HEK293 (cell line): ENCODE measurements around the gene CLDN16.

Experiments
- CTCF ChIA-PET: fragments of 350-600 bp; formaldehyde crosslinking; extraction: SDS; loops from one replicate; lab custom pipeline; 2021; ENCODE audit warnings: antibody characterized with exemption; lab: Yijun Ruan, JAX
- POLR2A ChIA-PET: fragments of 300-600 bp; formaldehyde crosslinking; extraction: SDS; loops from one replicate; lab custom pipeline; 2020; ENCODE audit warnings: antibody characterized with exemption, inconsistent platforms; lab: Yijun Ruan, JAX
- H3K27ac ChIP-seq: fragments of 200-500 bp; sonication (Bioruptor generic); 2 replicates; pipeline ENCODE4 v1.5.1; 2014; ENCODE audit warnings: low read depth, low read length, control low read depth, inconsistent platforms; ENCODE audit errors: extremely low read depth
- H3K36me3 ChIP-seq, 2 experiments: fragments of 200-500 bp in 1 of 2; sonication (Bioruptor generic) in 1 of 2; 1 replicate in 1 of 2; 2 replicates in 1 of 2; pipeline ENCODE4 v1.5.1; 2014 to 2017; ENCODE audit warnings: inconsistent platforms in 2 of 2, low read length in 2 of 2; ENCODE audit not compliant: control insufficient read depth in 2 of 2, insufficient read depth in 1 of 2
- H3K4me1 ChIP-seq: fragments of 200-500 bp; sonication (Bioruptor generic); 2 replicates; pipeline ENCODE4 v1.5.1; 2014; ENCODE audit warnings: mild to moderate bottlenecking, low read length, inconsistent platforms; ENCODE audit not compliant: control insufficient read depth, insufficient read depth
- H3K4me3 ChIP-seq: 2 replicates; pipeline ENCODE4 v1.5.1; 2011; ENCODE audit warnings: low read depth, mild to moderate bottlenecking, control low read depth, low read length, moderate library complexity
- H3K9me3 ChIP-seq: fragments of 200-500 bp; sonication (Bioruptor generic); 2 replicates; pipeline ENCODE4 v1.5.1; 2014; ENCODE audit warnings: low read depth, low read length, inconsistent platforms; ENCODE audit not compliant: control insufficient read depth, insufficient read depth
- BCL11B ChIP-seq: fragments of 450-650 bp; formaldehyde crosslinking; IDR thresholded peaks from 2 replicates; pipeline ENCODE4 v1.5.1; 2016; ENCODE audit warnings: low read depth, missing biosample characterization, missing genetic modification characterization
- KLF16 ChIP-seq: fragments of 450-650 bp; formaldehyde crosslinking; IDR thresholded peaks from 2 replicates; pipeline ENCODE4 v1.5.1; 2017; ENCODE audit warnings: missing biosample characterization, missing genetic modification characterization
- OSR2 ChIP-seq: fragments of 450-650 bp; formaldehyde crosslinking; IDR thresholded peaks from 2 replicates; pipeline ENCODE4 v1.5.1; 2016; ENCODE audit warnings: missing biosample characterization, missing genetic modification characterization
- ZNF24 ChIP-seq: fragments of 450-650 bp; formaldehyde crosslinking; IDR thresholded peaks from 2 replicates; pipeline ENCODE4 v1.5.1; 2016; ENCODE audit warnings: missing biosample characterization, missing genetic modification characterization
- ZNF311 ChIP-seq: fragments of 450-650 bp; formaldehyde crosslinking; IDR thresholded peaks from 2 replicates; pipeline ENCODE4 v1.5.1; 2017; ENCODE audit warnings: missing biosample characterization, missing genetic modification characterization, borderline replicate concordance
- ZNF324 ChIP-seq: fragments of 450-650 bp; formaldehyde crosslinking; IDR thresholded peaks from 2 replicates; pipeline ENCODE4 v1.5.1; 2016; ENCODE audit warnings: missing biosample characterization, missing genetic modification characterization
- ZNF354C ChIP-seq: fragments of 450-650 bp; formaldehyde crosslinking; IDR thresholded peaks from 2 replicates; pipeline ENCODE4 v1.5.1; 2016; ENCODE audit warnings: missing biosample characterization, missing genetic modification characterization, low read depth, borderline replicate concordance
- ZNF416 ChIP-seq: fragments of 450-650 bp; formaldehyde crosslinking; IDR thresholded peaks from 2 replicates; pipeline ENCODE4 v1.5.1; 2016; ENCODE audit warnings: missing biosample characterization, missing genetic modification characterization
- ZNF48 ChIP-seq: fragments of 450-650 bp; formaldehyde crosslinking; IDR thresholded peaks from 2 replicates; pipeline ENCODE4 v1.5.1; 2016; ENCODE audit warnings: missing biosample characterization, missing genetic modification characterization
- ZNF501 ChIP-seq: fragments of 450-650 bp; formaldehyde crosslinking; IDR thresholded peaks from 2 replicates; pipeline ENCODE4 v1.5.1; 2016; ENCODE audit warnings: missing biosample characterization, missing genetic modification characterization
- ZNF623 ChIP-seq: fragments of 450-650 bp; formaldehyde crosslinking; IDR thresholded peaks from 2 replicates; pipeline ENCODE4 v1.5.1; 2016; ENCODE audit warnings: missing biosample characterization, missing genetic modification characterization
- ZNF658 ChIP-seq: fragments of 450-650 bp; formaldehyde crosslinking; IDR thresholded peaks from 2 replicates; pipeline ENCODE4; 2016; ENCODE audit warnings: missing biosample characterization, missing genetic modification characterization
- ZNF677 ChIP-seq: fragments of 450-650 bp; IDR thresholded peaks from 2 replicates; pipeline ENCODE4 v1.5.0; 2018; ENCODE audit warnings: missing biosample characterization, mild to moderate bottlenecking, missing genetic modification characterization, moderate library complexity
- ZNF768 ChIP-seq: fragments of 450-650 bp; formaldehyde crosslinking; IDR thresholded peaks from 2 replicates; pipeline ENCODE4 v1.5.1; 2018; ENCODE audit warnings: missing biosample characterization, mild to moderate bottlenecking, missing genetic modification characterization
- TF ChIP-seq, protein P1 (sequence below): fragments of 450-650 bp; formaldehyde crosslinking; IDR thresholded peaks from 2 replicates; pipeline ENCODE4 v1.5.1; 2016; ENCODE audit warnings: missing biosample characterization, missing genetic modification characterization, borderline replicate concordance
- TF ChIP-seq, protein P2 (sequence below): fragments of 450-650 bp; formaldehyde crosslinking; IDR thresholded peaks from 2 replicates; pipeline ENCODE4 v1.5.1; 2016; ENCODE audit warnings: missing biosample characterization, missing genetic modification characterization
- TF ChIP-seq, protein P3 (sequence below): fragments of 450-650 bp; formaldehyde crosslinking; IDR thresholded peaks from 2 replicates; pipeline ENCODE4 v1.5.1; 2016; ENCODE audit warnings: missing biosample characterization, missing genetic modification characterization
- TF ChIP-seq, protein P4 (sequence below): fragments of 450-650 bp; formaldehyde crosslinking; IDR thresholded peaks from 2 replicates; pipeline ENCODE4 v1.5.1; 2016; ENCODE audit warnings: missing biosample characterization, missing genetic modification characterization, low read depth
- TF ChIP-seq, protein P5 (sequence below): sonication (generic); formaldehyde crosslinking; IDR thresholded peaks from 2 replicates; pipeline ENCODE4 v1.8.1; 2022; ENCODE audit warnings: mild to moderate bottlenecking, moderate library complexity, missing genetic modification reagents

The CLDN16 gene

DNA sequence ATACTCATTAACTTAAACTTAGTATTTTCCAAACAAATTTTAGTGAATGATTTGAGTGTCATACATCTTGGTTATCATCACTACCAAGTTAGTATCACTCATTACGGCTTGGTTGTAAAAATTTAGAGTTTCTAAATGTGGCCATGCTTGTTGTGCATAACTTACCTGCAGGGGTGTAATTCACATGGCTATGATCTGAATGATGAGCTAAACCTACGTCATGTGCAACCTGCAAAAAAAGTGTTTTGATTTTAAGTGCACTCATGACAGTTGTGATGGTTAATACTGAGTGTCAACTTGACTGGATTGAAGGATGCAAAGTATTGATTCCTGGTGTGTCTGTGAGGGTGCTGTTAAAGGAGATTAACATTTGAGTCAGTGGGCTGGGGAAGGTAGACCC, 17.6 kb upstream of the CLDN16 start:
- TF ChIP-seq ZNF24 (tag by site-specific recombination) (no peak), ZNF768 (no peak), KLF16 (no peak), BCL11B (tag by site-specific recombination) (no peak)
- no peaks in the 10 kb centered on the region for H3K36me3 ChIP-seq
- H3K27ac ChIP-seq = no peak overlapping the region
- H3K4me1 ChIP-seq = no peaks in the 10 kb centered on the region
- ChIA-PET CTCF (no interaction called here), POLR2A (no interaction called here)
- H3K4me3 ChIP-seq = no peak overlapping the region
- H3K9me3 ChIP-seq = no peaks in the 10 kb centered on the region

DNA sequence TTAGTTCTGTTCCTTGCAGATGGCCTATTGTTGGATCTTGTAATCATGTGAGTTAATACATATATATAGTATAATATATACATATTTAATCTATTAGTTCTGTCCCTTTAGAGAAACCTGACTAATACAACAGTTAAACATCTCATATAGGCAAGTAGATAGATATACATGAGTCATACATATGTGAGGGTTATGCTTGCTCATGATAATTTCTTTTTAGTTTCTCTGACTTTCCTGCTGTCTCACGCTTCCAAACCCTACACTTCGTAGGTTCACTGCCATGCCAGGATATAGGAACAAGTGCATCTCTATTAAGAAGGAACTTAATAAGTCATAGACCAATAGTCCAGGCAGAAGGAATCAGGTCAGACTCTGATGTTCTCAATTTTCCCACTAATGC, 16.8 kb upstream of the CLDN16 start:
- ChIA-PET CTCF (interaction anchor here (1.3 kb wide), 1 partner anchor 410 kb away, joined by 3 read pairs; no protein-coding TSS in a partner anchor), POLR2A (no interaction called here)
- no peaks in the 10 kb centered on the region for H3K4me1 ChIP-seq
- H3K27ac ChIP-seq = no peak overlapping the region
- no peak overlapping the region for H3K4me3 ChIP-seq
- no peaks in the 10 kb centered on the region for H3K36me3 ChIP-seq
- H3K9me3 ChIP-seq = no peaks in the 10 kb centered on the region
- TF ChIP-seq, protein P1, sequence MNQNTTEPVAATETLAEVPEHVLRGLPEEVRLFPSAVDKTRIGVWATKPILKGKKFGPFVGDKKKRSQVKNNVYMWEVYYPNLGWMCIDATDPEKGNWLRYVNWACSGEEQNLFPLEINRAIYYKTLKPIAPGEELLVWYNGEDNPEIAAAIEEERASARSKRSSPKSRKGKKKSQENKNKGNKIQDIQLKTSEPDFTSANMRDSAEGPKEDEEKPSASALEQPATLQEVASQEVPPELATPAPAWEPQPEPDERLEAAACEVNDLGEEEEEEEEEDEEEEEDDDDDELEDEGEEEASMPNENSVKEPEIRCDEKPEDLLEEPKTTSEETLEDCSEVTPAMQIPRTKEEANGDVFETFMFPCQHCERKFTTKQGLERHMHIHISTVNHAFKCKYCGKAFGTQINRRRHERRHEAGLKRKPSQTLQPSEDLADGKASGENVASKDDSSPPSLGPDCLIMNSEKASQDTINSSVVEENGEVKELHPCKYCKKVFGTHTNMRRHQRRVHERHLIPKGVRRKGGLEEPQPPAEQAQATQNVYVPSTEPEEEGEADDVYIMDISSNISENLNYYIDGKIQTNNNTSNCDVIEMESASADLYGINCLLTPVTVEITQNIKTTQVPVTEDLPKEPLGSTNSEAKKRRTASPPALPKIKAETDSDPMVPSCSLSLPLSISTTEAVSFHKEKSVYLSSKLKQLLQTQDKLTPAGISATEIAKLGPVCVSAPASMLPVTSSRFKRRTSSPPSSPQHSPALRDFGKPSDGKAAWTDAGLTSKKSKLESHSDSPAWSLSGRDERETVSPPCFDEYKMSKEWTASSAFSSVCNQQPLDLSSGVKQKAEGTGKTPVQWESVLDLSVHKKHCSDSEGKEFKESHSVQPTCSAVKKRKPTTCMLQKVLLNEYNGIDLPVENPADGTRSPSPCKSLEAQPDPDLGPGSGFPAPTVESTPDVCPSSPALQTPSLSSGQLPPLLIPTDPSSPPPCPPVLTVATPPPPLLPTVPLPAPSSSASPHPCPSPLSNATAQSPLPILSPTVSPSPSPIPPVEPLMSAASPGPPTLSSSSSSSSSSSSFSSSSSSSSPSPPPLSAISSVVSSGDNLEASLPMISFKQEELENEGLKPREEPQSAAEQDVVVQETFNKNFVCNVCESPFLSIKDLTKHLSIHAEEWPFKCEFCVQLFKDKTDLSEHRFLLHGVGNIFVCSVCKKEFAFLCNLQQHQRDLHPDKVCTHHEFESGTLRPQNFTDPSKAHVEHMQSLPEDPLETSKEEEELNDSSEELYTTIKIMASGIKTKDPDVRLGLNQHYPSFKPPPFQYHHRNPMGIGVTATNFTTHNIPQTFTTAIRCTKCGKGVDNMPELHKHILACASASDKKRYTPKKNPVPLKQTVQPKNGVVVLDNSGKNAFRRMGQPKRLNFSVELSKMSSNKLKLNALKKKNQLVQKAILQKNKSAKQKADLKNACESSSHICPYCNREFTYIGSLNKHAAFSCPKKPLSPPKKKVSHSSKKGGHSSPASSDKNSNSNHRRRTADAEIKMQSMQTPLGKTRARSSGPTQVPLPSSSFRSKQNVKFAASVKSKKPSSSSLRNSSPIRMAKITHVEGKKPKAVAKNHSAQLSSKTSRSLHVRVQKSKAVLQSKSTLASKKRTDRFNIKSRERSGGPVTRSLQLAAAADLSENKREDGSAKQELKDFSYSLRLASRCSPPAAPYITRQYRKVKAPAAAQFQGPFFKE (tag by site-specific recombination) = no peak
- TF ChIP-seq ZNF354C (tag by site-specific recombination) (no peak), ZNF311 (no peak), ZNF677 (tag by site-specific recombination) (no peak), ZNF48 (tag by site-specific recombination) (no peak), ZNF416 (no peak), KLF16 (no peak), ZNF324 (tag by site-specific recombination) (no peak), ZNF658 (tag by site-specific recombination) (no peak), OSR2 (no peak), ZNF501 (no peak), ZNF623 (tag by site-specific recombination) (no peak)
- TF ChIP-seq, protein P2, sequence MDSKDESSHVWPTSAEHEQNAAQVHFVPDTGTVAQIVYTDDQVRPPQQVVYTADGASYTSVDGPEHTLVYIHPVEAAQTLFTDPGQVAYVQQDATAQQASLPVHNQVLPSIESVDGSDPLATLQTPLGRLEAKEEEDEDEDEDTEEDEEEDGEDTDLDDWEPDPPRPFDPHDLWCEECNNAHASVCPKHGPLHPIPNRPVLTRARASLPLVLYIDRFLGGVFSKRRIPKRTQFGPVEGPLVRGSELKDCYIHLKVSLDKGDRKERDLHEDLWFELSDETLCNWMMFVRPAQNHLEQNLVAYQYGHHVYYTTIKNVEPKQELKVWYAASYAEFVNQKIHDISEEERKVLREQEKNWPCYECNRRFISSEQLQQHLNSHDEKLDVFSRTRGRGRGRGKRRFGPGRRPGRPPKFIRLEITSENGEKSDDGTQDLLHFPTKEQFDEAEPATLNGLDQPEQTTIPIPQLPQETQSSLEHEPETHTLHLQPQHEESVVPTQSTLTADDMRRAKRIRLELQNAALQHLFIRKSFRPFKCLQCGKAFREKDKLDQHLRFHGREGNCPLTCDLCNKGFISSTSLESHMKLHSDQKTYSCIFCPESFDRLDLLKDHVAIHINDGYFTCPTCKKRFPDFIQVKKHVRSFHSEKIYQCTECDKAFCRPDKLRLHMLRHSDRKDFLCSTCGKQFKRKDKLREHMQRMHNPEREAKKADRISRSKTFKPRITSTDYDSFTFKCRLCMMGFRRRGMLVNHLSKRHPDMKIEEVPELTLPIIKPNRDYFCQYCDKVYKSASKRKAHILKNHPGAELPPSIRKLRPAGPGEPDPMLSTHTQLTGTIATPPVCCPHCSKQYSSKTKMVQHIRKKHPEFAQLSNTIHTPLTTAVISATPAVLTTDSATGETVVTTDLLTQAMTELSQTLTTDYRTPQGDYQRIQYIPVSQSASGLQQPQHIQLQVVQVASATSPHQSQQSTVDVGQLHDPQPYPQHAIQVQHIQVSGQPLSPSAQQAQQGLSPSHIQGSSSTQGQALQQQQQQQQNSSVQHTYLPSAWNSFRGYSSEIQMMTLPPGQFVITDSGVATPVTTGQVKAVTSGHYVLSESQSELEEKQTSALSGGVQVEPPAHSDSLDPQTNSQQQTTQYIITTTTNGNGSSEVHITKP (tag by site-specific recombination) = no peak
- TF ChIP-seq, protein P3, sequence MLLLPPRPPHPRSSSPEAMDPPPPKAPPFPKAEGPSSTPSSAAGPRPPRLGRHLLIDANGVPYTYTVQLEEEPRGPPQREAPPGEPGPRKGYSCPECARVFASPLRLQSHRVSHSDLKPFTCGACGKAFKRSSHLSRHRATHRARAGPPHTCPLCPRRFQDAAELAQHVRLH (tag by site-specific recombination) = no peak
- TF ChIP-seq, protein P4, sequence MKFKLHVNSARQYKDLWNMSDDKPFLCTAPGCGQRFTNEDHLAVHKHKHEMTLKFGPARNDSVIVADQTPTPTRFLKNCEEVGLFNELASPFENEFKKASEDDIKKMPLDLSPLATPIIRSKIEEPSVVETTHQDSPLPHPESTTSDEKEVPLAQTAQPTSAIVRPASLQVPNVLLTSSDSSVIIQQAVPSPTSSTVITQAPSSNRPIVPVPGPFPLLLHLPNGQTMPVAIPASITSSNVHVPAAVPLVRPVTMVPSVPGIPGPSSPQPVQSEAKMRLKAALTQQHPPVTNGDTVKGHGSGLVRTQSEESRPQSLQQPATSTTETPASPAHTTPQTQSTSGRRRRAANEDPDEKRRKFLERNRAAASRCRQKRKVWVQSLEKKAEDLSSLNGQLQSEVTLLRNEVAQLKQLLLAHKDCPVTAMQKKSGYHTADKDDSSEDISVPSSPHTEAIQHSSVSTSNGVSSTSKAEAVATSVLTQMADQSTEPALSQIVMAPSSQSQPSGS = no peak
- TF ChIP-seq, protein P5, sequence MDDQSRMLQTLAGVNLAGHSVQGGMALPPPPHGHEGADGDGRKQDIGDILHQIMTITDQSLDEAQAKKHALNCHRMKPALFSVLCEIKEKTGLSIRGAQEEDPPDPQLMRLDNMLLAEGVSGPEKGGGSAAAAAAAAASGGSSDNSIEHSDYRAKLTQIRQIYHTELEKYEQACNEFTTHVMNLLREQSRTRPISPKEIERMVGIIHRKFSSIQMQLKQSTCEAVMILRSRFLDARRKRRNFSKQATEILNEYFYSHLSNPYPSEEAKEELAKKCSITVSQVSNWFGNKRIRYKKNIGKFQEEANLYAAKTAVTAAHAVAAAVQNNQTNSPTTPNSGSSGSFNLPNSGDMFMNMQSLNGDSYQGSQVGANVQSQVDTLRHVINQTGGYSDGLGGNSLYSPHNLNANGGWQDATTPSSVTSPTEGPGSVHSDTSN (CRISPR knock-in tag) = no peak
